Common myeloid progenitor, CD34-positive (primary cell): ENCODE measurements around the gene MOB3B.

Source experiments
- CTCF ChIA-PET: fragments of 350-600 bp; sonication (Branson Sonifier 250); formaldehyde crosslinking; loops from one replicate; lab custom pipeline; 2021; ENCODE audit warnings: antibody characterized with exemption; lab: Charles Lee
- POLR2A ChIA-PET: fragments of 350-600 bp; sonication (Branson Sonifier 250); formaldehyde crosslinking; loops from one replicate; lab custom pipeline; 2021; ENCODE audit warnings: antibody characterized with exemption; lab: Charles Lee
- DNase-seq, 3 donors: peaks; one replicate each; pipeline versions ENCODE4 v3.0.0 to v3.0.0-alpha.2; 2013
- H3K27ac ChIP-seq, 2 experiments: 1 replicate in 1 of 2; 2 replicates in 1 of 2; pipeline ENCODE4 v1.7.0; 2013; ENCODE audit warnings: inconsistent platforms in 2 of 2, low read length in 2 of 2, mild to moderate bottlenecking in 2 of 2, low read depth in 1 of 2, moderate library complexity in 1 of 2; ENCODE audit not compliant: severe bottlenecking in 2 of 2, insufficient read depth in 1 of 2, poor library complexity in 1 of 2
- H3K27me3 ChIP-seq, 5 experiments: replicated peaks in 2 of 5; 1 replicate in 3 of 5; 2 replicates in 2 of 5; pipeline versions ENCODE4 v1.6.1 to v1.7.0; 2013; ENCODE audit warnings: low read length in 4 of 5, mild to moderate bottlenecking in 2 of 5, moderate library complexity in 2 of 5, inconsistent platforms in 1 of 5; ENCODE audit not compliant: insufficient read depth in 5 of 5, control insufficient read depth in 4 of 5
- H3K36me3 ChIP-seq, 4 experiments: 1 replicate in 2 of 4; 2 replicates in 2 of 4; pipeline versions ENCODE4 v1.6.1 to v1.7.0; 2013; ENCODE audit warnings: low read length in 3 of 4, control low read depth in 1 of 4, mild to moderate bottlenecking in 1 of 4; ENCODE audit not compliant: control insufficient read depth in 4 of 4, insufficient read depth in 4 of 4
- H3K4me1 ChIP-seq, 4 experiments: 1 replicate in 3 of 4; 2 replicates in 1 of 4; pipeline versions ENCODE4 v1.6.1 to v1.7.1; 2013; ENCODE audit warnings: low read length in 3 of 4, mild to moderate bottlenecking in 3 of 4, control low read depth in 1 of 4, inconsistent platforms in 1 of 4, moderate library complexity in 1 of 4; ENCODE audit not compliant: control insufficient read depth in 4 of 4, insufficient read depth in 4 of 4; ENCODE audit errors: control extremely low read depth in 1 of 4
- H3K4me3 ChIP-seq, 7 experiments: 1 replicate in 4 of 7; 2 replicates in 3 of 7; pipeline versions ENCODE4 v1.5.1 to v1.7.0; 2013; ENCODE audit warnings: mild to moderate bottlenecking in 7 of 7, low read length in 6 of 7, moderate library complexity in 6 of 7, inconsistent platforms in 2 of 7, low read depth in 2 of 7, control low read depth in 1 of 7; ENCODE audit not compliant: insufficient read depth in 4 of 7, control insufficient read depth in 1 of 7; ENCODE audit errors: extremely low read depth in 1 of 7
- H3K9me3 ChIP-seq, 5 experiments: 1 replicate in 4 of 5; 2 replicates in 1 of 5; pipeline versions ENCODE4 v1.6.1 to v1.7.1; 2013; ENCODE audit warnings: low read length in 4 of 5, mild to moderate bottlenecking in 2 of 5, inconsistent platforms in 1 of 5, low read depth in 1 of 5, moderate library complexity in 1 of 5; ENCODE audit not compliant: control insufficient read depth in 4 of 5, insufficient read depth in 2 of 5; ENCODE audit errors: control extremely low read depth in 1 of 5
- whole genome bisulfite sequencing: methylation state at CpG from one replicate; pipeline ENCODE4 v1.1.5; 2013; ENCODE audit not compliant: insufficient coverage; 5-methylcytosine and 5-hydroxymethylcytosine counted together

The MOB3B gene

DNA sequence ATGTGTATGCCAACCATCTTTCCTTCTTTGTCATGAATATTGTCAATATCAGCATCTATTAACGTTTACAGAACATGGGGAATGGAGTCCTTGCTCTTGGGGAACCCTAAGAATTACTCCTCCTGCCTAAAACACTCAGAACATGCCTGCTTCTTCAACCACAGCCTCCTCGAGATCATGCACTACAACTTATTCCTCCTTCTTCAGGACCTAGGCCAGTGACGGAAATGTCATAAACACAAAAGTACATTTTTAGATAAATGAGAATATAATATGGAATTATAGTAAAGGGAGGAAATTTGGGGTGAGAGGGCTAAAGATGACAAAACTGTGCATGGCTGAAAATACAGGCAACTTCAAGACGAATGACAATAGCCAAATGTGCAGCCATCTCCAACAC, 8.6 kb downstream of the MOB3B start:
- ChIA-PET CTCF (no interaction called here), POLR2A (no interaction called here)
- no CpG with 5 or more reads among the region's 4 CpGs for WGBS
- no peak for DNase-seq
- peaks cover 0 to 2% (median 0%) of the 10 kb centered on the region in 5 experiments for H3K27me3 ChIP-seq
- no peak overlapping the region for H3K4me3 ChIP-seq
- no peaks in the 10 kb centered on the region for H3K36me3 ChIP-seq
- no peak overlapping the region for H3K27ac ChIP-seq
- no peaks in the 10 kb centered on the region for H3K9me3 ChIP-seq
- H3K4me1 ChIP-seq = no peaks in the 10 kb centered on the region

- ChIA-PET CTCF (no interaction called here), POLR2A (no interaction called here)
- no peaks in the 10 kb centered on the region for H3K9me3 ChIP-seq
- no peak for DNase-seq
- no peaks in the 10 kb centered on the region for H3K4me1 ChIP-seq
- H3K27me3 ChIP-seq = no peaks in the 10 kb centered on the region
- H3K4me3 ChIP-seq = no peak overlapping the region
- no peaks in the 10 kb centered on the region for H3K36me3 ChIP-seq
- WGBS = 99% methylated on average over 6 of the region's 10 CpGs
- H3K27ac ChIP-seq = no peak overlapping the region
Observed at GRCh38 chr9:27519466-27520465, 9.8 kb downstream of the MOB3B start.

DNA sequence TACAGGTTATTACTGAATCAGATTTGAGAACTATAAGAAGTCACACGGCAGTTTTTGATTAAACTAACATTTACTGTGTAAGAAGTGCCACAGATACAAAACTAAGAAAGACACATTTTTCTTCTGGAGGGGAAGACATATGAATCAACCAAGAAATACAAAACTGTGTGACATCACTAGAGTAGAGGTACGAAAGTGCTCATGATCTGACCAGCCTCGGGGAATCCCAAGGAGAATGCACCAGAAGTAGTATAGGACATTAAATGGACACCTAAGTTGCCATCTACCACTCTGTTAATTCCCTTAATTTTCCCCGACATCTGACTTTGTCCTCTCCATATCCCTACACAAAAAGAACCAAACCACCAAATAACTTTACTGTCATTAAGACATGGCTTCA, 10.8 kb downstream of the MOB3B start:
- Histone ChIP-seq H3K9me3 (no peaks in the 10 kb centered on the region), H3K27me3 (no peaks in the 10 kb centered on the region), H3K4me3 (no peak overlapping the region), H3K36me3 (no peaks in the 10 kb centered on the region), H3K4me1 (no peaks in the 10 kb centered on the region), H3K27ac (no peak overlapping the region)
- POLR2A ChIA-PET = no interaction called here
- CTCF ChIA-PET = no interaction called here
- no peak for DNase-seq
- 90% methylated on average over 2 of the region's 4 CpGs for WGBS

DNA sequence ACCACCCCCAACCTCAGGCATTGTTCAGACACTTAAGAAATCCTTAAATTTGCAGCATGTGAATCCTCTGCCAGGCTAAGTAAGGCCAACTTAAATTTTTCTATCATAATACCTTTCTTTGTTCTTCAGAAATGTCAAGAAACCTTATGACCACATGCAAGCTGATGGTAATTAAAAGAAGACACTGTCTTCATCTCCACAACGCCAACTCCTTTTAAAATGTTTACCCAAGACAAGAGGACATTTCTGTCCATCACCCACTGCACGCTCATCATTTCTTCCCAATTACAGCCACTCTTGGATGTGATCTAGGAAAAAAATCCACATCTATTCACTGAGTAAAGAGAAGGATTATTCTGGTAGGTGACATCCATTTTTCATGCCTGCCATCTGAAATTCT, 11.6 kb downstream of the MOB3B start:
- WGBS = 100% methylated on average over 1 of the region's 2 CpGs
- no peak overlapping the region for H3K4me3 ChIP-seq
- H3K27ac ChIP-seq = no peak overlapping the region
- no peaks in the 10 kb centered on the region for H3K4me1 ChIP-seq
- no peaks in the 10 kb centered on the region for H3K36me3 ChIP-seq
- no peaks in the 10 kb centered on the region for H3K27me3 ChIP-seq
- no peaks in the 10 kb centered on the region for H3K9me3 ChIP-seq
- CTCF ChIA-PET = no interaction called here
- POLR2A ChIA-PET = no interaction called here
- DNase-seq = no peak

DNA sequence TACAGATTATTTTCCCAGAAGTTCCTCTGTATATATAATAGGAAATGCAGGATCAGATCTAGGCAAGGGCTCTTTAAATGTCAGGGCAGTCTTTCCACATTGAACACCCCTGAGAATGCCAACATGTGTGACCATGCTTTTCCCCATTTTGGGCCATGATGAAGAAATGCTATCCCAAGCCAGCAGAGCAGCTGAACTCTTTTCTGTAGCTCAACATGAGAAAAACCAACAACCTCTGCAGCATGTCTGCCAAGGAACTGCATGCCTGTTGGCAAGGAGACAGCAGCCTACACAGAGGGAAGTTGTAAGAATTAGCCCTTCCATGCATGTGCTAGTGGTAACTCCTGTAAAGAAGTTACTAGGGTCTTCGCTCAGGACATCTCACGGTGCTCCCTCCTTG, 15.1 kb downstream of the MOB3B start:
- H3K4me3 ChIP-seq = no peak overlapping the region
- no peaks in the 10 kb centered on the region for H3K27me3 ChIP-seq
- H3K4me1 ChIP-seq = no peaks in the 10 kb centered on the region
- H3K27ac ChIP-seq = no peak overlapping the region
- peak in 1 of 3 donors; percentile 7 for DNase-seq
- POLR2A ChIA-PET = no interaction called here
- no peaks in the 10 kb centered on the region for H3K9me3 ChIP-seq
- CTCF ChIA-PET = interaction anchor here (0.9 to 2.6 kb wide), 2 partner anchors 28 to 181 kb away, joined by 3 to 7 read pairs; no protein-coding TSS in a partner anchor
- 100% methylated on average over 2 of the region's 2 CpGs for WGBS
- H3K36me3 ChIP-seq = no peaks in the 10 kb centered on the region

GRCh38 chr9:27511771-27512170, 17.8 kb downstream of the MOB3B start:
- Histone ChIP-seq H3K9me3 (no peaks in the 10 kb centered on the region), H3K27me3 (no peaks in the 10 kb centered on the region), H3K4me3 (no peak overlapping the region), H3K27ac (no peak overlapping the region), H3K36me3 (no peaks in the 10 kb centered on the region), H3K4me1 (no peaks in the 10 kb centered on the region)
- no peak for DNase-seq
- POLR2A ChIA-PET = no interaction called here
- CTCF ChIA-PET = interaction anchor here (1.7 kb wide), 1 partner anchor 180 kb away, joined by 5 read pairs; no protein-coding TSS in a partner anchor
- WGBS = 67% methylated on average over 1 of the region's 2 CpGs

- Histone ChIP-seq H3K27me3 (no peaks in the 10 kb centered on the region), H3K27ac (no peak overlapping the region), H3K4me3 (no peak overlapping the region), H3K9me3 (no peaks in the 10 kb centered on the region), H3K4me1 (no peaks in the 10 kb centered on the region), H3K36me3 (no peaks in the 10 kb centered on the region)
- ChIA-PET POLR2A (no interaction called here), CTCF (interaction anchor here (1.5 to 1.7 kb wide), 2 partner anchors 19 to 179 kb away, joined by 4 to 5 read pairs; partner anchors contain the start of gene MOB3B)
- WGBS = 100% methylated on average over 2 of the region's 2 CpGs
- no peak for DNase-seq
Observed at GRCh38 chr9:27510780-27511179, 18.8 kb downstream of the MOB3B start.
